ENCODE results near the gene NTNG1. TPM values are rescaled to one million over a fixed set of nuclear protein-coding genes. Genes with fewer than 3 reads are reported as not detected.

NTNG1 gene
- total and polyA plus RNA-seq, 2 of the 4 experiments (the other 2 are of a cell fraction), result 1.2 to 2.3 TPM

- Histone ChIP-seq H2AFZ (replicated peaks; ENCODE audit: low read length, poor library complexity) (no peak overlapping the region), H2BK5ac (ENCODE audit: low read depth, low read length, poor library complexity, severe bottlenecking) (no peak overlapping the region), H3K9me1 (ENCODE audit: insufficient read depth, low read length) (no peaks in the 10 kb centered on the region), H4K8ac (ENCODE audit: low read depth in 2 of 2, low read length in 2 of 2) (no peak overlapping the region), H3K4ac (ENCODE audit: low read depth, low read length) (no peak overlapping the region), H3K79me1 (ENCODE audit: low read depth in 1 of 2, low read length in 2 of 2) (no peaks in the 10 kb centered on the region), H4K91ac (ENCODE audit: insufficient read depth, low read depth, low read length) (no peak overlapping the region), H3K36me3 (ENCODE audit: control insufficient read depth, insufficient read depth, low read length) (no peaks in the 10 kb centered on the region), H3K9me3 (ENCODE audit: control insufficient read depth, insufficient read depth, low read length) (no peaks in the 10 kb centered on the region), H2AK9ac (replicated peaks; ENCODE audit: low read depth, low read length, poor library complexity) (no peak overlapping the region), H2BK20ac (ENCODE audit: low read depth, low read length) (no peak overlapping the region), H3K23ac (ENCODE audit: low read depth, low read length) (no peak overlapping the region), H3K27me3 (ENCODE audit: control insufficient read depth, insufficient read depth, low read length) (no peaks in the 10 kb centered on the region), H4K20me1 (ENCODE audit: insufficient read depth, low read length) (no peaks in the 10 kb centered on the region), H3K14ac (replicated peaks; ENCODE audit: low read depth, low read length) (no peak overlapping the region), H2BK120ac (ENCODE audit: low read depth, low read length) (no peak overlapping the region), H3K4me3 (ENCODE audit: insufficient read depth, low read depth, low read length) (no peak overlapping the region), H3K4me2 (ENCODE audit: low read depth, low read length) (no peak overlapping the region), H3K18ac (ENCODE audit: low read depth, low read length) (no peak overlapping the region), H4K5ac (ENCODE audit: low read depth, low read length) (no peak overlapping the region), H3K27ac (ENCODE audit: insufficient read depth, low read length) (no peak overlapping the region), H2BK15ac (ENCODE audit: low read depth, low read length) (no peak overlapping the region), H2AK5ac (ENCODE audit: low read depth, low read length) (no peak overlapping the region), H3K56ac (ENCODE audit: extremely low read depth, insufficient read depth, low read length) (no peak overlapping the region), H3K4me1 (ENCODE audit: control insufficient read depth, insufficient read depth, low read length) (no peaks in the 10 kb centered on the region), H3K9ac (ENCODE audit: low read depth, low read length) (no peak overlapping the region)
- dilution Hi-C loops (cut with HindIII; ENCODE audit: low sequenced_read_pairs, unreplicated experiment), result no loop called here
- ChIA-PET POLR2A (ENCODE audit: unreplicated experiment) (no interaction called here), CTCF (no interaction called here)
- no TSS peak for BruUV-seq (replicated peaks)
- WGBS, 2 experiments (ENCODE audit: extremely low coverage in 2 of 2, insufficient read length in 1 of 2), result 70% methylated on average over 3 of the region's 13 CpGs; no CpG with 5 or more reads in 1 of the 2 experiments
- intact Hi-C loops (cut with micrococcal nuclease), result no loop called here
- in situ Hi-C loops (cut with MboI; ENCODE audit: low sequenced_read_pairs), result loop anchor here (10.0 kb wide), 1 partner anchor 318 kb away; no protein-coding TSS in a partner anchor
- no peak for TF ChIP-seq BHLHE40 (IDR thresholded peaks at IDR 0.05; ENCODE audit: low read depth, low read length)
- no peak for TF ChIP-seq CHD1 (IDR thresholded peaks at IDR 0.05; ENCODE audit: low read depth, low read length)
- TF ChIP-seq SMC3 (IDR thresholded peaks at IDR 0.05; ENCODE audit: low read depth, low read length), result no peak
- no peak for TF ChIP-seq MXI1 (IDR thresholded peaks at IDR 0.05; ENCODE audit: borderline replicate concordance, low read depth, low read length)
- TF ChIP-seq USF2 (IDR thresholded peaks at IDR 0.05; ENCODE audit: low read depth, low read length), result no peak
- no peak for ATAC-seq (ENCODE audit: low read depth)
- no peak for DNase-seq
Measured at GRCh38 chr1:107436552-107437241, 295.9 kb downstream of the NTNG1 start.

Measured in IMR-90 (cell line).